Measurements from ENCODE around the gene PANK1. TPM values are rescaled to one million over a fixed set of nuclear protein-coding genes. Genes with fewer than 3 reads are reported as not detected.
"Not testable (repeated sequence)": the region's sequence is repeated elsewhere in the genome, so short reads cannot be mapped to it uniquely, and the experiment has no call there.

The PANK1 gene
- total RNA-seq, 4 donors from 2014 or later = 4.6 to 51.6 (median 36.1) TPM

- no peak for DNase-seq
- Histone ChIP-seq H3K4me3 (no peak overlapping the region), H3K27ac (no peak overlapping the region), H3K27me3 (no peaks in the 10 kb centered on the region), H3K4me1 (no peaks in the 10 kb centered on the region), H3K9me3 (peaks cover 0 to 11% of the 10 kb centered on the region in 2 donors), H3K36me3 (no peaks in the 10 kb centered on the region)
- intact Hi-C loops (cut with DNase I; ENCODE audit: low total_unique reads) = no loop called here
- no peak for TF ChIP-seq POLR2AphosphoS5 (IDR thresholded peaks at IDR 0.05)
- no peak for TF ChIP-seq CTCF (IDR thresholded peaks at IDR 0.05)
- no peak for TF ChIP-seq POLR2A (IDR thresholded peaks at IDR 0.05)
- TF ChIP-seq EP300 (IDR thresholded peaks at IDR 0.05; ENCODE audit: low read depth) = no peak
- in situ Hi-C loops (cut with MboI; ENCODE audit: low pct_ligation_motif_present in 1 of 4, low pct_unique_long_range_greater_than_20kb in 1 of 4, low sequenced_read_pairs in 3 of 4) = no loop called here
Observed at GRCh38 chr10:89622151-89622550, 22.9 kb downstream of the PANK1 start.

- no peaks in the 10 kb centered on the region for H3K4me1 ChIP-seq
- no peak for TF ChIP-seq POLR2AphosphoS5 (IDR thresholded peaks at IDR 0.05)
- TF ChIP-seq POLR2A (IDR thresholded peaks at IDR 0.05) = no peak
- no peak for TF ChIP-seq EP300 (IDR thresholded peaks at IDR 0.05; ENCODE audit: low read depth)
- no peak for TF ChIP-seq CTCF (IDR thresholded peaks at IDR 0.05)
- in situ Hi-C loops (cut with MboI; ENCODE audit: low pct_ligation_motif_present in 1 of 4, low pct_unique_long_range_greater_than_20kb in 1 of 4, low sequenced_read_pairs in 3 of 4) (no loop called here), intact Hi-C loops (cut with DNase I; ENCODE audit: low total_unique reads) (no loop called here)
- no peak overlapping the region for H3K4me3 ChIP-seq
- DNase-seq = no peak
- no peak overlapping the region for H3K27ac ChIP-seq
- H3K36me3 ChIP-seq = no peaks in the 10 kb centered on the region
- WGBS, 2 donors (ENCODE audit: low coverage in 1 of 2) = 83% methylated on average over 3 of the region's 3 CpGs
- H3K27me3 ChIP-seq = no peaks in the 10 kb centered on the region
- peaks cover 0 to 11% of the 10 kb centered on the region in 2 donors for H3K9me3 ChIP-seq
Observed at GRCh38 chr10:89621438-89621837, 23.6 kb downstream of the PANK1 start.

- H3K9me3 ChIP-seq = peaks cover 0 to 11% of the 10 kb centered on the region in 2 donors
- H3K4me1 ChIP-seq; H3K27me3 ChIP-seq; in situ Hi-C loops (cut with MboI; ENCODE audit: low pct_ligation_motif_present in 1 of 4, low pct_unique_long_range_greater_than_20kb in 1 of 4, low sequenced_read_pairs in 3 of 4); intact Hi-C loops (cut with DNase I; ENCODE audit: low total_unique reads); H3K36me3 ChIP-seq; H3K4me3 ChIP-seq; DNase-seq; H3K27ac ChIP-seq: not testable (repeated sequence)
- 95 to 96% methylated on average over 4 to 6 of the region's 6 CpGs for WGBS, 2 donors (ENCODE audit: low coverage in 1 of 2)
Observed at GRCh38 chr10:89620296-89620695, 24.7 kb downstream of the PANK1 start.

GRCh38 chr10:89615824-89616223, 29.2 kb downstream of the PANK1 start:
- Histone ChIP-seq H3K27ac (no peak overlapping the region), H3K4me3 (no peak overlapping the region), H3K4me1 (no peaks in the 10 kb centered on the region), H3K27me3 (no peaks in the 10 kb centered on the region), H3K9me3 (peaks cover 0 to 9% of the 10 kb centered on the region in 2 donors), H3K36me3 (peaks cover 0 to 6% (median 0%) of the 10 kb centered on the region in 4 donors)
- no peak for DNase-seq
- intact Hi-C loops (cut with DNase I; ENCODE audit: low total_unique reads) = no loop called here
- 47 to 100% methylated on average over 1 of the region's 1 CpG for WGBS, 2 donors (ENCODE audit: low coverage in 1 of 2)
- in situ Hi-C loops (cut with MboI; ENCODE audit: low pct_ligation_motif_present in 1 of 4, low pct_unique_long_range_greater_than_20kb in 1 of 4, low sequenced_read_pairs in 3 of 4) = no loop called here
- TF ChIP-seq POLR2AphosphoS5 (IDR thresholded peaks at IDR 0.05) (no peak), CTCF (IDR thresholded peaks at IDR 0.05) (no peak), POLR2A (IDR thresholded peaks at IDR 0.05) (no peak), EP300 (IDR thresholded peaks at IDR 0.05; ENCODE audit: low read depth) (no peak)

GRCh38 chr10:89615112-89615511, 29.9 kb downstream of the PANK1 start:
- Histone ChIP-seq H3K27ac (no peak overlapping the region), H3K4me3 (no peak overlapping the region), H3K9me3 (peaks cover 0 to 2% of the 10 kb centered on the region in 2 donors), H3K27me3 (no peaks in the 10 kb centered on the region), H3K4me1 (no peaks in the 10 kb centered on the region), H3K36me3 (peaks cover 0 to 7% (median 0%) of the 10 kb centered on the region in 4 donors)
- intact Hi-C loops (cut with DNase I; ENCODE audit: low total_unique reads) (no loop called here), in situ Hi-C loops (cut with MboI; ENCODE audit: low pct_ligation_motif_present in 1 of 4, low pct_unique_long_range_greater_than_20kb in 1 of 4, low sequenced_read_pairs in 3 of 4) (no loop called here)
- DNase-seq = no peak
- WGBS, 2 donors (ENCODE audit: low coverage in 1 of 2) = 89 to 94% methylated on average over 3 of the region's 3 CpGs
- TF ChIP-seq CTCF (IDR thresholded peaks at IDR 0.05) (no peak), EP300 (IDR thresholded peaks at IDR 0.05; ENCODE audit: low read depth) (no peak), POLR2AphosphoS5 (IDR thresholded peaks at IDR 0.05) (no peak), POLR2A (IDR thresholded peaks at IDR 0.05) (no peak)

Measured in transverse colon (tissue), 4 donors.